GM21786 (cell line): ENCODE measurements around the gene RANBP9.
A peak's percentile ranks its signal among the peaks of the same experiment; 100 is the strongest.

Source experiments
- ATAC-seq: cut with Tn5 transposase; IDR thresholded peaks from one replicate; pipeline ENCODE4 v1.9.1; 2021; ENCODE audit not compliant: unreplicated experiment

The RANBP9 gene

DNA sequence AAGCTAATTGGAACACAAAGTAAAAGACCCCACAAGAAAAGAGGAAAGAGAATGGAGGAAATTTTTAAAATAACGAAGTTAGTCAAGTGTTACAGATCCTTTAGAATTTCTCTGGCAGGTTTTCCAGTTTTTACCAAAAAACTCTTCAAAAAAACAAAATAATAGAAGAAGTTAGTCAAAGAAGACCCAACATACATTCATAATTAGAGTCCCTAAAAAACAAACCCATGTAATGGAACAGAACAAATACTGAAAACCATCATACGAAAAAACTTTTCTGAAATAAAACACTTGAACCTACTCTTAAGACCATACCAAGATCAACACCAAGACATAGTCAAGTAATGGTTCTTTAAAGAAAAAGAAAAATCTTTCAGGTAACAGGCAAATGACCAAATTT, 31.6 kb downstream of the RANBP9 start:
- no peak for ATAC-seq

DNA sequence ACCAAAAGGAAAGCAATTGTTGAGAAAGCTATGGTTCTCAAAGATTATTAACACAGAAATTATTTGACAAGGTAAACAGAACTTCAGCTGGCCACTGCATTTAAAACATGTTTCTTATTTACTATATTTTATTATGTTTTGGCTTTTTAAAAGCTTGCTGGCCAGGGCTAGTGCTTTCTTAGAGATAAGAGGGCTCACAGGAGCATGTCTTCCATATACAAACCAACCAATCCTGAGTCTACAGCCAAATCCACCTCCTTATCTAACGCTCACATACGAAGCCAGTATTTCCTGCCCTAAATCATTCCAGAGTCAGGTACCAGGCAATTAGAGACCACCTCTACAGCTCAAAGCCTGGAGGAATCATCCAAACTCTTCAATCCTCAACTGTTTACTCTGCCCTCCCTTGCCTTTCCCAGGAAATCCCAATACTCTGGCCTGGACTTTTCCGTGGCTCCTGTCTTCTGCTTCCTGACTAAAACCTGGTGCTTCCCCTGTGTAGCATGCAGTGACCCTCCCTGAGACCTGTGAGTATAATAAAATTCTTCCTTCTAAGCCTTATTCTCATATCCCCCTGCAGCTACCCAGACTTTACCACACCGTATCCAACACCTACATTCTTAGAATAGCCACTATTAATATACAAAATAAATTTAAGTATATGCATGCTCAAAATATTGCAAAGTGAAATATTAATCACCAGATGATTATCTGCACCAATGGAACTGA, 33.2 kb downstream of the RANBP9 start:
- no peak for ATAC-seq

DNA sequence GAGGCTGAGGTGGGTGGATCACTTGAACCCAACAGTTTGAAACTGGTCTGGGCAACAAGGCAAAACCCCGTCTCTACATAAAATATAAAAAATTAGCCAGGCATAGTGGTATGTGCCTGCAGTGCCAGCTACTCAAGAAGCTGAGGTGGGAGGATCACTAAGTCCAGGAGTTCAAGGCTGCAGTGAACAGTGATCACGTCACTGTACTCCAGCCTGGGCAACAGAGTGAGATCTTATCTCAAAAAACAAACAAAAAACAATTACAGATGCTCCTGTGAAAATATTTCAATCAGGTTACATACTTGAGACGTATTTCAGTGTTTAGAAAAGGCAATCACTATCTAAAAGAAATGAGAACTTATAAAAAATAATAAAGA, 33.8 kb downstream of the RANBP9 start:
- ATAC-seq: no peak

DNA sequence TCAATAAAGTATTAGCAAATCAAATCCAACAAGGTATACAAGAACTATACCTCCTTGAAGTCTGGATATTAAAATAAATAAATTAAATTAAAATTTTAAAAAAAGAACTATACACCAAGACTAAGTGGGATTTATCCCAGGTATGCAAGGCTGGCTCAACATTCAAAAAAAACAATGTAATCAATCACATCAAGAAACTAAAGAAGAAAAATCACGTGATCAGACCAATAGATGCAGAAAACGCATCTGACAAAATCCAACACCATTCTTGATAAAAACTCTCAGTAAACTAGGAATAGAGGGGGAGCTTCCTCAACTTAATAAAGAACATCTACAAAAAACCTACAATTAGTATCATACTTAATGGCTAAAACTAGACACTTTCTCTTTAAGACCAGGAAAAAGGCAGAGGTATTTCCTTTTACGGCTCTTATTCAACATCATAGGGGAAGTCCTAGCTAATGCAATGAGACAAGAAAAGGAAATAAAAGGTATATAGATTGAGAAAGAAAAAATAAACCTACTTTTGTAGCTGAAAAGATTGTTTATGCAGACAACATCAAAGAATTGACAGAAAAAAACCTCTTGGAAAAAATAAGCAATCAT, 35.0 kb downstream of the RANBP9 start:
- ATAC-seq: no peak

DNA sequence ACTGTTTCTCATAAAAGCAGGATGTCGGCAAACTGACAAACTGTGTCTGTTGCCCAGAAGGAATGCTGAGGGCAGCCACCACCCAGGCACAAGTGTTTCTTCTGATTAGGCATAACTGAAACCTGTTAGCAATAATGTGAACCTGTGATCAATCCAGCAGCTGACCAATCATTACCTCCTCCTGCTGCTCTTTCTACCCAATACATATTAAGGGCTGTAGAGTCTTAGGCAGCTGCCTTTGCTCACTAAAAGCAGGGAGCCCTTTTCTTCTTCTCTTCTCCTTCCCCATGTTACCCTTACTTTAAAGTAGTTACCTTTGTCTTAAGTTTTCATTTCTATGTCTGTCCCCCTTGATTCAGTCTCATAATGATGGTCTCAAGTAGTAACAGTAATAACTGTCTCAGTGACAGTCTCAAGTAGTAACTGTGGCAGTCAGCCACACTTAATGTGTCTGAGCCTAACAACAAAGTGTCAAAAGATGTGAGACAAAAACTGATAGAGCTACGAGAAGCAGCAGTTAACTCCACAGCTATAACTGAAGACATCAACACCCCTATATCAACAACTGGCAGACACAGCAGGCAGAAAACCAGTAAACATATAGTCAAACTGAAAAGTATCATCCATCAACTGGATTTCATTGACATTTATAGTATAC, 37.0 kb downstream of the RANBP9 start:
- no peak for ATAC-seq

DNA sequence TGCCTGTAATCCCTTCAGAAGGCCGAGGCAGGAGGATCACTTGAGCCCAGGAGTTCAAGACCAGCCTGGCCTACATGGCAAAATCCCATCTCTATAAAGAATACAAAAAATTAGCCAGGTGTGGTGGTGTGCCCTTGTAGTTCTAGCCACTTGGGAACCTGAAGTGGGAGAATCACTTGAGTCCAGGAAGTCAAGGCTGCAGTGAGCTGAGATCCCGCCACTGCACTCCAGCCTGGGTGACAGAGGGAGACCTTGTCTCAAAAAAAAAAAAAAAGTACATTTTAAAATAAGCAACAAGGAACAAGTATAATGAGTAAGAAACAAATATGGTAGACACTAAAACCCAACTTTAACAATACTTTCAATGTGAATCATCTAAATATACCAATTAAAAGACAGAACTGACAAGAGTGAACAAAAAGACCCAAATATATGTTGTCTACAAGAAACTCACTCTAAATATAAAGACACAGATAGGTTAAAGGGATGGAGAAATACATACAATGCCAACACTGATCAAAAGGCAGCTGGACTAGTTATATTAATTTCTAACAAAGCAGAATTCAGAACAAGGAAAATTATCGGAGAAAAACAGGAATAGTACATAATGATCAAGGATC, 37.7 kb downstream of the RANBP9 start:
- no peak for ATAC-seq

DNA sequence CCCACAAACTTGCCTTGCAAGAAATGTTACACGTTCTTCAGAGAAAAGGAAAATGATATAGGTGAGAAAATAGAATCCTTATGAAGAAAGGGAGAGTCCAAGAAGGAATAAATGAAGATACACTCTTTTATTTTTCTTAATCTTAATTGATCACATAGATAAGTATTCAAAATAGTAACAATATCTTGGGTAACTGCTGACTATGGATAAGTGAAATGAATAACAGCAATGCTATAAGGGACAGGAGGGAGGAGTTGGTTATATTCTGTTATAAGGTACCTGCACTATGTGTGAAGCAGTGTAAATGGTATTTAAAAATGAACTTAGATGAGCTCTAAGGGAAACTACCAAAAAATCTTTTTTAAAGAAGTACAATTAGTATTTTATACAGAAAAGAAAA, 38.3 kb downstream of the RANBP9 start:
- ATAC-seq: no peak

DNA sequence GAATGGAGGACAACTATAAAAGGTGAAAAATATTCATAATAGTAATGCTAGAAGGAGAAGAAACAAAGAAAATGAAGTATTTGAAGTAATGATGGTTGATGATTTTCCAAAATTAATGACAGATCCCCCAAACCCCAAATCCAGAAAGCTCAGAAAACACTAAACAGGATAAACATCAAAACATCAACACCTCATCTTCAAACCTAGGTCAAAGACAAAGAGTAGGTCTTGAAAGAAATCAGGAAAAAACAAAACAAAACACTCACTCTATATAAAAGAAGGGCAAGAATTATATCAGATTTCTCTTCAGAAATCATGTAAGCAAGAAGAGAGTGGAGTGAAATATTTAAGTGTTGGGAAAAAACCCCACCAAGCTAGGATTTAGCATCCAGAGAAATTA, 38.7 kb downstream of the RANBP9 start:
- ATAC-seq: no peak

DNA sequence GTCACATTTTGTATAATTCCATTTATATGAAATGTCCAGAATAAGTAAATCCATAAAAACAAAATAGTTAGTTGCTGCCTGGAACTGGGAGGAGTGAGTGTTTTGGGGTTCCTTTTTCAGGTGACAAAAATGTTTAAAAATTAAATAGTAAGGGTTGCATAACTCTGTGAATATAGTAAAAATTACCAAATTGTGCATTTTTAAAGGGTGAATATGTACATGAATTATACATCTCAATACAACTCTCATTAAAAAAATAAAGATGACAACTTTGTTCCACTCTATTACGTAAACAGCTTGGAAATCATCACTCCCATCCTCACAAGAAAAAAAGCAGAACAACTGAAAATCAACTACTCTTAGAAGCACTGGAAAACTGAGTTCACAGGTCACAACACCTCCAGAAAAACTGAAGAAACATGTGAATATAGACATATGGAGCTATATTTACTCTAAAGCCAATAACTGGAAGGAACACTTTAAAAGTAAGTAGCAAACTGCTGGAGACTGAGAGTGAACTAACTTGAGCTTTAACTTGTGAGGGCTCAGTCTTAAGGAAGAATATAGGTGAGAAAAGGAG, 40.0 kb downstream of the RANBP9 start:
- no peak for ATAC-seq

DNA sequence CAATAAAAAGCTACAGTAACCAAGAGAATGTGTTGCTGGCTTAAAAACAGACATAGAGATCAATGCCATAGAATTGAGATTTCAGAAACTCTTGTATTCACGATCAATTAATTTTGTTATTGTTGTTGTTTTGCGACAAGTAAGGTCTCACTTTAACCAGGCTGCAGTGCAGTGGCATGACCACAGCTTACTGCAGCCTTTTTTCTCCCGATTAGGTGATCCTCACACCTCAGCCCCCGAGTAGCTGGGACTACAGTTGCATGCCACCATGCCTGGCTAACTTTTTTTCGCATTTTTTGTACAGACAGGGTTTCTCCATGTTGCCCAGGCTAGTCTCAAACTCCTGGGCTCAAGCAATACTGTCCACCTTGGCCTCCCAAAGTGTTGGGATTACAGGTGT, 42.2 kb downstream of the RANBP9 start:
- no peak for ATAC-seq

DNA sequence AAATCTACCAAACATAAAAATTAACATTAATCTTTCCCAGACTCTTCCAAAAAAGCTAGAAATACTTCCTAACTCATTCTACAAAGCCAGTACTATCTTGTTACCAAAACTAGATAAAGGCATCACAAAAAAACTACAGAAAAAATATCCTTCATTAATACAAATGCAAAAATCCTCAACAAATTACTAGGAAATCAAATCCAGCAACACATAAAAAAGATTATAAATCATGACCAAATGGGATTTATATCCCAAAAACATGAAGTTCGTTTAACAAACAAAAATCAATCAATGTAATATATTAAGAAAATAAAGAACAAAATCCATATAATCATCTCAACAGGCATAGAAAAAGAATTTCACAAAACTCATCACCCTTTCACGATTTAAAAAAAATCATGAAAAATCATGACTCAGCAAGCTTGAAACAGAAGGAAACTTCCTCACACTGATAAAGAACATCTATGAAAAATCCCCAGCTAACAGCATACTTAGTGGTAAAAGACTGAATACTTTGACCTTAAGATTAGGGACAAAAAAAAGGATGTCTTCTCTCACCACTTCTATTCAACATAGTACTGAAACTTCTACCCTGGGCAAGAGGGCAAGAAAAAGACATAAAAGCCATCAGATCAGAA, 43.2 kb downstream of the RANBP9 start:
- peak; percentile 56 for ATAC-seq

DNA sequence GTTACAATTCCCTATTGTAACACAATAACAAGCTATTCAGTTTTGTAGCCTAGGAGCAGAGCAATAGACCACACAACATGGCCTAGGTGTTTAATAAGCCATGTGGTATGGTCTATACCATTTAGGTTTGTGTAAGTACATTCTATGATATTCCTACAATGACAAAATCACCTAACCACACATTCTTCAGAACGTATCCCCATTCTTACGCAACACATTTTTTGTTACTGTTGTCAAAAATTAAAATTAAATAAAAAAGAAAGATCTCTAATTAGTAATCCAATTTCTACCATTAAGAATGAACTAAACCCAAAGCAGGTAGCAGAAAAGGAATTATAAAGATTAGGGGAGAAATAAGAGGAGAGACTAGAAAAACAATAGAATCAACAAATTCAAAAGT, 44.0 kb downstream of the RANBP9 start:
- no peak for ATAC-seq

DNA sequence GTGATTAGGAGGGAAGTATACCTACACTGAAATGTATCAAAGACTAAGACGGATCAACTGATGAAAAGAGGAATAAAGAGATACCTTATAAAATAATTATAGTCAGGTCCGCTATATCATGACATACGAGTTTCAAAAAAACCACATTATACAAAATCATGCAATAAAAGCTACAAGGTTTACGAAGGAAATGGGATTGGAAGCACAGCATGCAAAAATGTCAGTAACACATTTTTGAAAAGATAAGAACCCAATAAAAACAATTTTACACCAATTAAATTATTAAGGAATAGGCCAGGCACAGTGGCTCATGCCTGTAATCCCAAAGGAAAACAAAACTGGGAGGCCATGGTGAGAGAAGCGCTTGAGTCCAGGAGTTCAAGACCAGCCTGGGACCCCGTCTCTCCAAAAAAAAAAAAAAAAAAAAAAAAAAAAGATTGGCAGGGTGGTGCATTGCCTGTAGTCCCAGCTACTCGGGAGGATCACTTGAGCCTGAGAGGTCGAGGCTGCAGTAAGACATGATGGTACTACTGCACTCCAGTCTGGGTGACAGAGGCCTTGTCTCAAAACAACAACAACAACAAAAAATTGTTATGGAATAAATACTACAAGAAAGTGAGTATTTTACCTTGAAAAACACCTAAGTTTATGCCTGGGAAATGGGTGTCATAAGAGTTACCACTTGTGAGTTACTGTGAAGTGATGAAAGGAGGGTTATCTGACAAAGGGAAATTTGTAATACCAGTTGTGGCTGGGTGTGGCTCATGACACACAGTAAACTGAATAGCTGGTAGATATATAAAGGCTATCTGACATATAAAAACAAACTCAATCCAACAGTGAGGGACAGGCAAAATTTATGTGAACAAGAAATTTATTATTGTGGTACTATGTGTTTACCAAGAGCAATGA, 45.2 kb downstream of the RANBP9 start:
- no peak for ATAC-seq

DNA sequence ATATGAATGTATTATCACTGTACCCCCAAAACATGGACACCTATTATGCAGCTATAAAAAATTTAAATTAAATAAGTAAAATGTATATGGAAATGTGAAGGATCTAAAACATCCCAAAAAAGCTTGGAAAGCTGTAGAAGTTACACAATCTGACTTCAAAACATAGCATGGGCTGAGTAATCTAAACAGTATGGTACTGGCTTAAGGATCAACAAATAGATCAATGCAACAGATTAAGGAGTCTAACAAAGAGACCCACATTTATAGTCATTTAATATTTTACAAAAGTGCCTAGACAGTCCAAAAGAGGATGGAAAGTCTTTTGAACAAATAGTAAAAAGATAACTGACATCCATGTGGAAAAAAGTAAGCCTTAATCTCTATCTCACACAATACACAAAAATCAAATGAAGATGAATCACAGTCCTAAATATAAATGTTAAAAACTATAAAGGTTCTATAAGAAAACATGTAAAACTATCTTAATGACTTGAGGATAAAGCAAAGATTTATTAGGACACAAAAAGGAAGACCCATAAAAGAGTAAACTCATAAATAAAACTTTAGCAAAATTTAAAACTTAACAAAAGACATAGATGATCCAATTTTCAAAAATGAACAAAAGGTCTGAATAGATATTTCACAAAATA, 46.8 kb downstream of the RANBP9 start:
- no peak for ATAC-seq

DNA sequence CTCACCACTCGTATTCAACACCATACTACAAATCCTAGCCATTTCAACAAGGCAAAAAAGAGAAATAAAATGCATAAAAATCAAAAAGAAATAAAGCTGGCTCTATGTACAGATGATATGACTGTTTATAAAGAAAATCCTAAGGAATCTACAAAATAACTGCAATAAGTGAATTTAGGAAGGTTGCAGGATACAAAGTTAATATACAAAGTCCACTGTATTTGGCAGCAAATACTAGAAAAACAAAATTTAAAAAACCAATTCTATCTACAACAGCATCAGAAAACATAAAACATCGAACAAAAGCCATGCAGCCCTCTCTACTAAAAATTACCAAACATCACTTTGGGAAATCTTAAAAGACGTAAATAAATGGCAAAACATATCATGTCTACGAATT, 47.6 kb downstream of the RANBP9 start:
- no peak for ATAC-seq

DNA sequence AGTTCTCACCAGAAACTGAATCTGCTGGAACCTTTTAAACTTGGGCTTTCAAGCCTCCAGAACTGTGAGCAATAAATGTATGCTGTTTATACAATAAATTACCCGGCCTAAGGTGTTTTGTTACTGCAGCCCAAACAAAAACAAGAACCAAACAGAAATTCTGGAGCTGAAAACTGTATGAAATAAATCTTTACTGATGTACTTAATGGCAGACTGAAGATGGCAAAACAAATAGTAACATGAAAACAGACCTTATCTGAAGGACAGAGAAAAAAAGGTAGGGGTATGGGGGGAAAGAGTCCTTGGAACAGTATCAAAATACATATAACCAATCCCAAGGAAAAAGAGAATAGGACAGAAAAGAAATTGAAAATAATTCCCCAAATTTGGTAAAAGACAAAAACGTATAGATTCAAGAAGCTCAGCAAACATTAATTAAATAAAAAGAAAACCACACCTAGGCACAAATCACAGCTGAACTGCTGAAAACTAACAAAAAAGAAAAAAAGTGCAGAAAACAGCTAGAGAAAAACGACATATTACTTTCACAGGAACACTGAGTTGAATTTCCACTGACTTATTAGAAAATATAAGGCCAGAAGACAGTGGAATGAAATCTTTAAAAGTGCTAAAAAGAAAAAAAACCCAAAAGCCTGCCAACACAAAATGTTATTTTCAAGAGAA, 48.8 kb downstream of the RANBP9 start:
- ATAC-seq: no peak

DNA sequence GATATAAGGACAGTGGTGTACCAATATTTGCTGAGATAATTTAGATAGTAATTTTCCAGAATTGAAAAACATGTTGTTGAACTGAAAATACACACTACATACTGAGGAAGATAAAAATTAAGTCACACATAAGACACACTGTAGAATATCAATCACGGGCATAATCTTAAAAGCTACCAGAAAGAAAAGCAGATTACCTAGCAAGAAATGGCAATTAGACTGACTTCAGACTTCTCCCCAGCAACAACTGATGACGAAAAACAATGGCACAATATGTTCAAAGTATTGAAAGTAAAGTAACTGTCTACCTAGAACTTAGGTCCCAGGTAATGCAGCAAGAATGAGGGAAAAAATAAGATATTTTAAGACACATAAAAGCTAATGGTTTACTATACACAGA, 50.0 kb downstream of the RANBP9 start:
- no peak for ATAC-seq

DNA sequence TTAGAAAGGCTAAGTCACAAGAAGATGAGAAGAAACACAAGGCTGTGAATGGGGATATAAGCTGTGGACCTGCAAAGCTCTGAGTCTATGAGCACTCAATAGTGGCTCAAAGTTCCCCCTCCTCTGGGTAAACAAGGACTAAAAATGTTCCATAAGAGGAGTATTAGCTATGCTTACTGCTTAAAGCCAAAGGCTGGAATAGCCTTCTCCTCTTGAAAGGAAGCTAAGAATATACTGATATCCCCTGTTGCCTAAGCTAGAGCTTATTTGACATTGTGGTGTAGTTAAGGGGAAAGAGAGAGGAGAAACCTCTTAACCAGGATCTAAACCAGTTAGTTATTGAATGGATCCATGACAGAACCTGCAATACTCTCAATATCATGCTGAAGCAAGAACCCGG, 50.7 kb downstream of the RANBP9 start:
- no peak for ATAC-seq

DNA sequence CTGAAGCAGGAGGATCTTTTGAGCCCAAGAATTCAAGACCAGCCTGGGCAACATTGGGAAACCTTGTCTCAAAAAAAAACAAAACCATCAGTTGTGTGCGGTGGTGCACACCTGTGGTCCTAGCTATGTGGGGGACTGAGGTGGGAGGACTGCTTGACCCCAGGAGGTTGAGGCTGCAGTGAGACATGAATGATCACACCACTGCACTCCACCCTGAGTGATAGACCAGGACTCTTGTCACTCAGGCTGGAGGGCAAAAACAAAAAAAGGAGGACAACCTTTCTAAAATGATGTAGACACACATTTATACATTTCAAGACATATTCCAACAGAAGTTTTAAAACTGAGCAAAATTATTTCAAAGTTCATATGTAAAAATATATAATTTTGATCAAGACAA, 51.4 kb downstream of the RANBP9 start:
- ATAC-seq: no peak
